ENCODE measurements around the gene GLRX.

The GLRX gene

DNA sequence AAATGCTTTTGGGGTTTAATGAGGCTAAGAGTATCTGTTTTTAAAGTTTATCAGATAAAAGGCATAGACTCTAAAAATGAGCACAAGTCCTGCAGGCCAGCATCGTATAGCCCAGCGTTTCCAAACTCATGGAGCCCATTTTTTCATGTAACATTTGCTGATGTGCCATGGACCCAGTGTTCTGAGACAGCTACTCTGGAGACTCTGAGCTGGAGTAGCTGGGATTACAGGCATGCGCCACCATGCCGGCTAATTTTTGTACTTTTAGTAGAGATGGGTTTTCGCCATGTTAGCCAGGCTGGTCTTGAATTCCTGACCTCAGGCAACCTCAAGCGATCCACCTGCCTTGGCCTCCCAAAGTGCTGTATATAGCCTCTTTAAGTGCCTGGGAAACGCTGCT is 15.8 kb downstream of the GLRX start:
- no peak for DNase-seq

DNA sequence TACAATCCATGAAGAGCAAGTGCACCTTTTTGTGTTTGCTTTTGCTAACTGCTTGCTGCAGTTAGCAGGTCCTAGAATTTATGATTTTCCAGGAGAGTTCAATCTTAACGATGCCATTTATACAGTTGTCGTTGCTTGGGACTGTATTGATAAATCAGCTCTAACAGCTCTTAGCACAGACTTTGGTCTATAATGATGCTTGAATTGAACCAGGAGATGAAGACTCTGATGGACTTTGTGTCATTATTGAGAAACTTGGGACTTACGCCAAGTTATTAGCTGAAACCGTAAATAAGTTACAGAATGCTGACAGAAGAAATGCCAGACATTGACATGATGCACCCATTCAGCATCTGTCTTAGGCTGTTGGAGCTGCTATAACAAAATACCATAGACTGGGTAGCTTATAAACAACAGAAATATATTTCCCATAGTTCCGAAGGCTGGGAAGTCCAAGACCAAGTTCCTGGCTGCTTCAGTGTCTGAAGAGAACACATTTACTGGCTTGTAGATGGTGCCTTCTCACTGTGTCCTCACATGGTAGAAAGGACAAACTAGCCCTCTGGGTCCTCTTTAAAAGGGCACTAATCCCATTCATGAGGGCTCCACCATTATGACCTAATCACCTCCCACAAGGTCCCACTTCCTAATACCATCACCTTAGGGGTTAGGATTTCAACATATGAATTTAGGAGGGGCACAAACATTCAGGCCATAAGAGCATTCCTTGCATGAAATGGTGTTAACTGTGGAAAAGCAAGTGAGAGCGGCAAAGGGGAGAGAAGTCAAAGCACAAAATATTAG is 17.6 kb downstream of the GLRX start:
- DNase-seq: no peak

DNA sequence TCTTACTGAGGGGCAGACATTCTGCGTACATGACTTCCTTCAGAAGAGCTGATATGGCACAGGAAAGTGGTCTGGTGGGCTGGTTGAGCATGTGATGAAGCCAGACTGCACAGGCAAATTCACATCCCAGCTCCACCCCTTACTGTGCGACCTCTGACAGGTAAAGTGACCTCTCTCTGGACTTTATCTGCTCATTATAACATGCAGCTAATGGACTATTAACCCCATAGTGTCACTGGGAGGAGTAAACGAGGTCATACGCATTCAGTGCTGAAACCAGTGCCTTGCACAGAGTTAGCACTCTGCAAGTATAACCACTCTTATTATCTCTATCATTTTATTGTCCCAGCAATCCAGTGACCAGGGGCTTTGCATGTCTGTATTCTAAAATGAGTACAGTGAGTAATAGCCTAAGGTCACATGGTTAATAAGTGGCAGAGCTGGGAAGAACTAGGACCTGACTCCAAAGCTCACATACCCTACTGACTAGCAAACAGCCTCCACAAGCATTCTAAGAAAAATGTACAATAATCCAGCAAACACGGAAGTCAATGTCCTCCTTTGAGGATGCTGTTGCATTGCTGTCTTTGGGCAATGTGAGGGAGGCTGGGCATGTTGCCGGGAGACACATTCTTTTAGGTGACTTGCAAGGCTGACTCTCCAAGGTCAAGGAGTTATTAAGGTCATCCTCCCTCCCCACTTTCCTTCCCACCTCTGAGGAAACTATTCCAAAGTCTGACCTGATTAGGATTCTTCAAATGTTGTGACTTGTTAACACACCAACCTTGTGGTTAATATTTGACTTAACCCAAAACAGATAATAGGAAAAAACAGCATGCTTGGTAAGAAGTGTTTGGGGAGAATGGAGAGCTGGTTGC is 19.0 kb downstream of the GLRX start:
- DNase-seq: no peak

DNA sequence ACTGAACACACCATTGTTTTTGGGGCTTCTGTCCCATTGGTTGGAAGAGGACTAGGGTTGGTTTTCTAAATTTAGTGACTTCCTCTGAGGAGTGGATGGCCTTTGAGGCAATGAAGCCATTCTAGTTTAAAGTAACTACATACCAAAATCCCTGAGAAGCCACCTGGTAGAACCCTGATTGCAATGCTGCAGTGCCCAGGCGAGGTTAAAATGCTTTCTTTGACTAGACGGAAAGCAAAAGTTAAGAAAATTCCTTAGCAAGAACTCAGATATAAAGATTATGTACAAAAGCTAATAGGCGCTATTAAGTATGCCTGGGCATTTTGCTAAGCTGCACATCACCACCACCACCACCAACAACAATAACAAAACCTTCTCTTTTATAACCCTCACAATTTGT is 20.6 kb downstream of the GLRX start:
- DNase-seq: no peak

DNA sequence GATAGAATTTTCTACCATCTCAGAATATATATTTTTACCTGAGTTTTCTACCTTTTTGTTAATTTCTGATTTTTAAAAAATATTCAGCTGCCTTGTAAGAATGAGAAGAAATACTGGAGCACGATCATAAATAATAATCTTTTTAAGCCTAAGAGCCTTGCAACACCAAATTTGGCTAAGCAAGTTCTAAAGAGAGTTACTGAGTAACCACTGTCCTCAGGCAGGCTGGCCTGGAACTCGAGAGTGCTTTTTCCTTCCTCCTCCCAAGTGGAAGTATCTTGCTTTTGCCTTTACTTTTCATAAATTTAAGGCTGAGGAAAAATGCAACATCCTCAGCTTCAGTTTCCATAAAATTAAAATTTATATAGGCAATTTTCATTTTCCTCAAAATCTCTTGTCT is 21.0 kb downstream of the GLRX start:
- DNase-seq: no peak

DNA sequence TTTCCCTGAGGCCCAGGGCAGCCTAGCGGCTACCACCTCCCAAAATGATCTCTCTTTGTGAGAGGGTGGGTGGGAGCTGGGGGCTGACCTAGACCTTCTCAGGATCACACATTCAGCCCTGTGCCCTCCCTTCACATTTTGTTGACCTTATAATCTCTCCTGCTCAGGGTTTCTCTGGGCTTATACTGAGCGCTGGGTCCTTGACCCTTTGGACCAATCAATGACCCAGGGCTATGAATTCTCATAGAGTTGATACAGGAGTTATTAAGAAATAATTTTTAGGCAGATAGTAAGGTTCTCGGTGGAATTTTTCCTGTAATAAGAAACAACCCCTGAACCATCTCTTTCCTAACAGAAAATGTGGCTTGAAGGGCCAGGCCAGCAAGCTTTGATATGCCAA is 22.0 kb downstream of the GLRX start:
- no peak for DNase-seq

DNA sequence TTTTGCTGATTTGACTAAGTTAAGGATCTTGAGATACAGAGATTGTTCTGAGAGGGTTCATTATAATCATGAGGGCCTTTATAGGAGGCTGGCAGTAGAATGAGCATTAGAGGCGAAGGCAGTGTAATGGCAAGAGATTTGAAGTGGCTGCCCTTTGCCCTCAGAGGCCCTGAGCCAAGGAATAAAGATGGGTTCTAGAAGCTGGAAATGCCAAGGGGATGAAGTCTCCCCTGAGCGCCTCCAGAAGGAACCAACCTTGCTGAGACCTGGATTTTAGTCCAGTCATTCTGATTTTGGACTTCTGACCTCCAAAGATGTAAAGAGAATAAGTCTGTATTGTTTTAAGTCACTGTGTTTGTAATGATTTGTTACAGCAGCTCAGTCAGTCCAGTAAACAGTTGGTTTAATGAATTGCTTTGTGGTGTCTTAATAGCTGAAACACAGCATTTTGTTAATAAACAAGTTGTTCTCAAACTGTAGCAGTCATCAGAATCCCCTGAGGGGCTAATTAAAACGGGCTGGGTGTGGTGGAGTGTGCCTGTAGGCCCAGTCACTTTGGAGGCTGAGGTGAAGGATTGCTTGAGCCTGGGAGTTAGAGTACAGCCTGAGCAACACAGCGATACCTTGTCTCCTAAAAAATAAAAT is 23.2 kb downstream of the GLRX start:
- no peak for DNase-seq

DNA sequence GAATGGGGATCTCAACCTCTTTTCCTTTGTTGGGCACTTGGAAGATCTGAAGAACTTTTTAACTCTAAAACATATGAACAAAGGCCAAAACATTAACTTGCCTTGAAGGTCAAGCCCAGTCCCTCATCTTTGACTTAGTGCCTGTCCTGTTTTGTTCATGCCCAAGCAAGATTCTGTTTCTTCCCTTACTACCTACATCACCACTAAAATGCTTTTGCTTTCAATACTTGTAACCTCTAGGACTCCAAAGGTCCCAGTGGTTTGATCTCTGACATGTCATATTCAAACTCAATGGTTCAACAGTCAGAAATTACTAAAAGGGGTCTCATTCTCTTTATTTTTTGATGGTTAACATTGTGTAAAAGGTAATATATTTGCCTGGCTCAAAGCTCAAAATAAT is 24.0 kb downstream of the GLRX start:
- DNase-seq: no peak

DNA sequence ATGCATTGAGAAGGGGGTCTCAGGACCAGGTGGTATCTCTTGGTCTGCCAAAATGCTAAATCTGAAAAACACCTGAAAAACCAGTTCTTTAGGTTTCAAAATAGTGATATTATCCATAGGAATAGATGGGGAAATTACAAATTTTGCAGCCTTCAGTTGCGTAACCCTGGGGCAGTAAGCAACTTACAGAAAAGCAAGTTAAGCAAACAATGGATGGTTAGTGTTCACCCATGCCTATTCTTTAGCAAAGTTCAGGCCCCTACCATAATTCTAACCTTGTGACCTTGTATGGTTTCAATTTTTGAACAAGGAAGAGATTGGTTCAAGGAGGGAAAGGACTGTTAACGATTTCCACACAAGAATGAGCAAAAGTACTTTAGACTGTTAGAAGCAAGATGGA is 24.5 kb downstream of the GLRX start:
- no peak for DNase-seq

DNA sequence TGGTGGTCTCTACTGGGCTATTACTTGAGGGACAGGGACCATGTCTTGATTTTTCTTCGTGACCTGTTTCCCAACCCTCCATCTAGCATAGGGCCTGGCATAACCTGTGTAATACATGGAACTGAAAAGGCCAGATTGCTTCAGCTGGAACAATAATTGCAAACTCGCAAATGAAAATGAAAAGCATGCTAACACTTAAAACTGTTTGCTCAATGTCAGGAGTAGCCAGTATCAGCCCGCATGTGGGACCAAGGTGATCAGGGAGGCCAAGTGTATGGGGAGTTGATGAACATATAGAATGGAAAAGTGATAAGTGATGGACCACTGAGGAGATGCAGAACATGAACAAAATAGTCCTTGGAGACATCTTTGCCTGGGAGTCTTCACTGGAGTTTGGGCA is 25.2 kb downstream of the GLRX start:
- no peak for DNase-seq

DNA sequence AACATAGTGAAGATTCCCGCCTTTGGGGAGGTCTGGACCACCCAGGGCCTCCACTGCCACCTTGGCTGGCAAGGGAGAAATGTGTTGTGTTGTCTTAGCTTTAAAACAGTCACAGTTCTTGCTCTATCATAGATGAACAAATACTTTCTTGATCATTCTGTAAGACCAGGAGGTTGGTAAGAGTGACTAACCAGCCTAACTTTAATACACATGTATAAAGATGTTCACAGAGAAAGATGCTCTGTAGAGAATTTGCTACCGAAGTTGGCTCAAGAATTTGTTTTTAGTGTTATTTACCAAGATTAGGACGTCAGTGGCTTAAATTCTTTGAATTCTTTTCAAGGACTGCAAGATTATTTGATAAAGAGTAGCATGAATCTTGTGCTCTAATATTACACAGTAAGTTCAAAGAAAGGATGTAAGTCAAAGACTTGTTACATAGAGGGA is 28.4 kb downstream of the GLRX start:
- no peak for DNase-seq

DNA sequence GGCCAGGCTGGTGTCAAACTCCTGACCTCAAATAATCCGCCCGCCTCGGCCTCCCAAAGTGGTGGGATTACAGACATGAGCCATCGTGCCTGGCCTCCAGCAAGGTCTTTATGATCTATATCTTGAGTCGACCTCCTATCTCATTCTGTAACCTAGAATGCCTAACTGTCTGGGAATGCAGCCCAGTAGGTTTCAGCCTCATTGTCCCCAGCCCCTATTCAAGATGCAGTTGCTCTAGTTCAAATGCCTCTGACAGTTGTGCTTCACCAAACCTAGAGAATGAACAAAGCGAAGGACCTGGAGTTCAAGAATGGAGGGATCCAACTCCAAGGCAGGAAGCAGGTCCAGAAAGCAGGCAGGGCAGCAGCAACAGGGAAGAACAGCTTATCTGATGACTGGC is 30.8 kb downstream of the GLRX start:
- no peak for DNase-seq

DNA sequence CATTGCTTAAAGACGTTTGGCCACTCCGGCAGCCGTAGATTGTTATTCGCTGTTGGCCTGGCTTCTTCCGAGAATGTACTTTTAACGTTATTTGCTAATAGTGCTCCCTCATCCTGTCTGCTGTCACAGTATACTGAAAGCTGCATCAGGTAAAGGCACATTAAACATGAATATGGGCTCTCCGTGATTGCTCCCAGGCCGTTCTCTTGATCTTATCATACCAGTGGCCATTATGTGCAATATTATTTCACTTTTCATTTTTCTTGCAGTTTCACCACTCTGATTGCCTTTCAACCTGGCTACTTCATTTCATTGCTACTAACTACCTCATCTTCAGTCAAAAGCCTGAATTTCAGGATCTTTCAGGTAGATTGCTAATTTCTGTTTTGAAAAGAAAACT is 34.0 kb downstream of the GLRX start:
- no peak for DNase-seq

DNA sequence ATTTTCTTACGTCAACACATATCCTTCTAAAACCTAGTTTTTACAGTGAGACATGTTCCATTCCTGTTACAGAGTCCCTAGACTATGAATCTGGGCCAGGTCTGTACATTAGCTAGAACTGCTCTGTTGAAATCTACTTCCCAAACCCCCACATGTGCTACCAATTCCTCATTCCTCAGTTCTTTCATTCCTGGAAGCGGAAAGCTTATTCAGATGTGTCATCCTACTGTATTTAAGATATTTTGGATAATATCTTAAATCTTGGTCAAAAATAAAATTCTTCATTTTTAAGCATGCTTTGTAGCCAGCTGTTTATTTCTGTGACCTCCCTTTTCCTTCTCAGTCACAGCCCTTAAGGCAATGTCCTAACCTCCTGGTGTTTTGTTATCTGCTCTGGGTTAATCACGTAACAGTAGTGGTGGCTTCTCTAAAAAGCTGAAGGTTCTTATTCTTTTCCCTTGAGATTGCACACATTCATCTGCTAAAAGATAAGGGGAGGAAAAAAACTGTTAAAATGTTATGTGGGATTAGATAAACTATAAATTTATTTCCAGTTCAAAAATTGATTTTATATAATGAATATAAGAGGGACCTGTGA is 35.6 kb downstream of the GLRX start:
- no peak for DNase-seq

DNA sequence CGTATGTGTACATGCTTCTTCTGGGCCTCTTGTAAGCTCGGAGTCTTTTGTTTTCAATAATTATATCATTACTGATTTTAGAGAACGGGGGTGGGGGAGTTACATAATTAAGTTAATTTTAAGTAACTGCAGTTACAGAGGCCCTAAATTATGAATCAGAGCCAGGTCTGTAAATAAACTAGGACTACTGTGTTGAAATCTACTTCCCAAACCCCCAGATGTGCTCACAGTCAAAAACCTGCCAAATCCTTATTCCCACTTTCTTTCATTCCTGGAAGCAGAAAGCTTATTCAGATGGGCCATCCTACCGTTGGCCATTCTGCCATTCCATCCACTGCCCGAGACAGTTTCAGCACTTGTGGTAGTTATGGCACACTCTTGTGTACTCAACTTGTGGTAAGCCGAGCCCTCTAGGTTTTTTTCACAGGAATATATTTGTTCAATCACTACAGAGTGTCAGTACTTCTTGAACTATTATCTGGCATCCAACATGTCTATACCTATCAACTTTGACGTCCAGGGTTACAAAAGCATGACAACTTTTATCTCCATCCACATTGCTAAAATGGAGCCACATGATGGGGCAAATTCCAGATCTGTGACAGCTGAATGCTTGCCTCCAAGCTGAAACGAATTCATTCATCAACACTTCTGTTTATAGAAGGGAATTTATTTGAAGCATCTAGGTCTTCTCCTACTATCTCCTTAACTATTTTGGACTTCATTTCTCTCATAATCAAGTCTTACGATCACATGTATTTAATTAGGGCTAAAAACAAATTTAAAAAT is 37.8 kb downstream of the GLRX start:
- DNase-seq: no peak

DNA sequence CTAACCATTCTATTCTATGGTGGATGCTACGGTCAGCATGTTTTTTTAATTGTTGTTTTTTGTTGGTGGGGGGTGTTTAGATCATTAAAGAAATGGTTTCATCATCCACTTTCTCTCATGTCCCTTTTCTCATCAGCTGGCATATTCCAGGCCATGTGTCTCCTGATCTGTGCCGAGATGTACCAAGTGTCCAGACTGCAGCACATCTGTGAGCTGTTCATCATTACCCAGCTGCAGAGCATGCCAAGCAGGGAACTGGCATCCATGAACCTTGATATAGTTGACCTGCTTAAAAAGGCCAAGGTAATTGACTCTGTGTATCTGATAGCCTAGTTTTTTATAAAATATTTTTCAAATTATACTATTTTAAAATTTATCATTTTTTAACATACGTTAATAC is 38.9 kb downstream of the GLRX start:
- DNase-seq: no peak

DNA sequence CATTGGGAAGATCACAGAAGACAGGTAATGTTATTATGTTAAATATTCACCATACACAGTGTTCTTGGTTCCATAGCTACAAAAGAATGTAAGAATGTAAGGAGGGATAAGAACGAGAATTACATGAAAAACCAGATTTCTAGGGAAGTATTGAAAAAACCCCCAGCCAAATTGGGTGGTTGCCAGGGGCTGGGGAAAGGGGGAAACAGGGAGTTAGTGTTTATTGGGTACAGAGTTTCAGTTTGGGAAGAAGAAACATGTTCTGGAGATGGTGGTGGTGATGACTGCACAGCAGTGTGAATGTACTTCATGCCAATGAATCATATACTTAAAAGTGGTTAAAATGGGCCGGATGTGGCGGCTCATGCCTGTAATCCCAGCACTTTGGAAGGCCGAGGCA is 40.3 kb downstream of the GLRX start:
- DNase-seq: no peak

DNA sequence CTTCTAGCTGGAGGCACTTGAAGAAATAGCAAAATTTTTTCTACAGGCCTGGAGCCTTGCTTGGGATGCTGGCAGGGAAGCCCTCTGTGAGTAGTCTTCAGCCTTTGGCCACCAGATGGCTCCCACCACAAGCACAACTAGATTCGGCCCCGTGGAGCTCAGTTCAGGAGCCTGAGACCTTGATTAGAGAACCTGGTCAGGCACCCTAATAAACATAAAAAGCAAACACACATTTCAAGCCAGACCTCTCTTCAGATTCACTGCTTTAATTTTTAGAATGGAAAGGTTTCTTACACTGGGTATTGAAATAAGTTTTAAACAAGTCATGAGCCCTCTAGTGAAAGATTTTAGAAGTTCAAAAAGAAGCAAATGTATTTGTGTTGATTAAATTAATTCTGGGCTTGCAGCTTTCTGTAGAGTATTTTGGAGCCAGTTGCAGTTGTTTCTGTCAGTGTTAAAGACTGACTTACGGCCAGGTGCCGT is 41.4 kb downstream of the GLRX start:
- DNase-seq: peak; percentile 79

DNA sequence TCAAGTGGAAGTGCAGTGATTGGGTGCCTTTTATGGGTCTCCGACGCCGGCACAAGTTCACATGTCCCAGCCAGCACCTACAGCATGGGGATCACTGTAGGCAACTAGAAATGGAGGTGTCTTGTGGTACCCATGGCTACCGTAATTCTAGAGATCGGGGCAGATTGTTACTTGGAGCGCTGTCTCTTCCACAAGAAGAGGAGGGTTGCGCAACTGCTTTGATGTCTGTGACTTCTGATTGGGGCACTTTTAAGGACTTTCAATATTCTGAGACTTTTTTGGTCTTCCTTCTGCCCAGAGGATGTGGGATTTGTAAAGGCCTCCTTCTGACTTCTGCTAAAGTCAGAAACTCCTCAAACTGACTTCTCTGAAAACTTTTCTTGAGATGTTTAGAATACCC is 41.9 kb downstream of the GLRX start:
- no peak for DNase-seq

DNA sequence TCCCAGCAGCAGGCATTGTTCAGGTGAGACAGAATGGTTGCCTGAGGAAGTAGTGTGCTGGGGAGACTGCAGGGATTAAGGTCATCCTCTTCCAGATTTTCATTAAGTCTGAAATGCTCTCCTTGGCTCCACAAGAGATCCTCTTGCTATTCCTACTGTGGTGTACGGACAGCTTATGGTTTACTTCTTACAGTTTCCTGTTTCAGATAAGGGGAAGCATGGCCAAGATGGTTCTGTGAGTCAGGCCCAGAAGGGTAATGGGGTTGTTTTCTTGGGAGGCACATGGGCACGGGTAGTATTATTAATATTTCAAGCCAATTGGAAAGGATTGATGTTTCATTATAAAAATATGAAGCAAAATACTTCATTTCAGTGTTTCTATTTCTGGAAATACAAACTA is 42.9 kb downstream of the GLRX start:
- no peak for DNase-seq

DNA sequence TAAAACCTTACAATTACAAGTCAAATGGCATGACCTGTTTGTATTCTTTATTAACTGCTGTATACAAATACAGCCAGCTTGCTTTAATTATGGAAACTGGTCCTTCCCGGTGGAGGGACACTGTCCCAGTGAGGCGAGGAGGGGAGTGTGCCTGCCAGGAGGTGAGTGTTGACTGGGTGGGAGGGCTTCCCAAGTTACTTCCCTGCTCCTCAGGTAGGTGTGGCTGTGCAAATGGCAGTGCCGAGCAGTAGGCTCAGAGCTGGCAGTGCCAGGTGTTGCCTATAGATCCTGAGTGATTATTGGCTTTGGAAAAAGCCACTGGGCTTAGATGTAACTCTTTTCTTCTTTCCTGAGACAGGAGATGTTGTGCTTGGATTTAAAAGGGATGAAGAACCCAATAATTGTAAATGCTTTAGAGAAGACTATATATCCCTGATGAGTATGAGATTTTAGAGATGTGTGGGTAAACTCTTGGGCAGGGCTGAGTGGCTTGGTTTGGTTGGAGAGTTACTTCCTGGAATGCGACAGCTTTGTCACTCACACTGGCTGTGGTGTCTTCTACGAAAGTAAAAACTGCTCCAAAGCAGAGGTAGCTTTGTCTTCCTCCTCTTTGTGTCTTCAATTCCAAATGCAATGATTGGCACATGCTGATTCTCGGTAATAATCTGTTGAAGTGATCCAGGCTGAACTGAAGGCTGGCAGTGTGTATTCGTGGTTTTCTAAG is 43.7 kb downstream of the GLRX start:
- DNase-seq: no peak

DNA sequence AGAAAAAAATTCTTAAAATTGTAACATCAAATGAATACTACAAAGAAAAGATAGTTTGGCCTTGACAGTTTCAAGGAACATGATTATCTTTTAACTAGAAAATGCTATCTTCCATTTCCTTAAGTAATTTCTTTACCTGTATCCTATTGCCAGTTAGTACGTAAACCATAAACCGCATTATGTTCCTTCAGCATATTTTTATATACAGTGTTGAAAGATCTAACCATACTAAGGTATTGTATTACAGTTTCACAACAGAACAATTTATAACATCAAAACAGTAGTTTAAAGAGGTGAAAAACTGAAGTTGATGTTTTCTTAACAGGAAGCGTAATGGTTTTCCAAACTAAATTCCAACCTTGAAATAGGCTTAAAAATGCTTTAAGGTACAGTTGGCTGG is 45.1 kb downstream of the GLRX start:
- no peak for DNase-seq

All from CD4-positive, alpha-beta T cell treated with Interleukin-21 for 1 hour (primary cell).